Stimulated activated CD8-positive, alpha-beta memory T cell treated with anti-CD3 and anti-CD28 coated beads, Interleukin-7, amount 100 ng/mL, for 1 hour (primary cell): Measurements from ENCODE around the gene COL12A1.

Experiments used
- DNase-seq, 2 donors: peaks; one replicate each; pipeline ENCODE4 v3.0.0-alpha.2; 2020; ENCODE audit warnings: low read depth in 2 of 2

Gene COL12A1

DNA sequence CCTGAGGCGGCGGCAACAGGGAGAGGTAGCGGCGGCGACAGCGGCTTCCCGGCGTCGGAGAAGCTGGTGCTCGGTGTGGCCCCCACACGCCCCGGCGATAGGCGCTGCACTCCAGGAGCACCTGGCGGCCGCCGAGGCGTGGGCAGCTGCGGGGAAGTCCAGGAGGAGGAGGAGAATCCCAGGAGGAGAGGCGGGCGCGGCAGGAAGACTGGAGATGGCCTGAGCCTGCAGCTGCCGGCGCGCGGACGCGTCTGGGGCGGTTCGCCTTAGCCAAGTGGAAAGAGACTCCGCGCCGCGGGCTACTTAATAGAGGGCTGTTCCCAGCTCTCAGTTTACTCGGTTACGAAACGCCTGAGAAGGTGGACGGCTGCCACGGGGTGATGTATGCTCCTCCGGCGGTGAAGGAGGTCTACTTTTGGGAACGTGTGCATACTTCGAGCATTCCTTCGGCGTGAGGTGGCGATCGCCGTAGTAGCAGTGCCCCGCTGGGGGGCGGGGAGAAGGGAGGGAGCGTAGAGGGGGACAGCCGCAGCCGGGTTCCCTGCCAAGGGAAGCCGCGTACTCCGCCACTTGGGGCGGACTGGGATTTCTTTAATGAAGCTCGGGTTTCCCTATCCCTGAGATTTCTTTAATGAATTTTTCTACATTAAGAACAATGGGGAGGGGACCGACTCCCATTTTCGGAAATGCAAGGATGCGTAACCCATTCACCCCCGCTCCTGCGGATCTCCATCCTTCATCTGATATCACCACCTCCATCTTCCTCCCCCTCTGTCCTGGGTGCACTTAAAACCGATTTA lies at the start of gene COL12A1:
COL12A1 (minus strand) TSS at position 278 of the 800 bp plus-strand sequence. CDS start 3,261 bp downstream, outside the sequence.
- DNase-seq: no peak

DNA sequence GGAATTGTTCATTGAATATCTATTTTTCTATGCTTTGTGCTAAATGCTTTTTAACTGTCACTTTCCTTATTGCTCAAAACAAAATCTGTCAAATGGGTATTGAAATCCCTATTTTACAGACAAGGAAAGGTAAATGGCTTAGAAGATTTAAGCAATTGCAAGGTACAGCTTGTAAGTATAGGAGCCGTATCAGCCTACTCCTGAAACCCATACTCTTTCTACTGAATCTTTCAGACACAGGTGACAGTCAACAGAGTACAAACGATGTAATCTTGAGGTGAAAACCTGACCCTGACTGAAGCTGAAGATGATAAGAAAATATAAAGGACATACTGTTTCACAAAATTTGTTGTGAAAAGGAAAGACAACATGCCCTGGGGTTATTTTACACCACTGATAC lies 44.7 kb upstream of the COL12A1 start:
- no peak for DNase-seq

DNA sequence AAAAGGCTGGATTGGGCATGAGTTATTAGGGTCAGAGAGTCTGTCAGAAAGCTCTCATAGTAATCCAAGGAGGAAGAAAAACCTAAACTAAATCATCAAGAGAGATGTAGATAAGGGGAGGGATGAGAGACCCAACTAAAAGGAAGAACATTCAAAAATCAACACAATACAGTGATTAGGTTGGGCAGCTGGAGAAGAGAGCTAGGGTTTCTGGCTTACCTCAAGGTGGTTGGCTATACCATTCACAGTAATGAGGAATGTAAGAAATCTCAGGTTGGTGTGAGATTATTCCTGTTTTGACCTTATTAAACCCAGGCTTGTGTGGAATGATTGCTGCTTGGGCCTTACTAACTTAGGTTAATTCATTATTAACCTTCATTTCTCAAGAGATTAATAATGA lies 44.0 kb upstream of the COL12A1 start:
- DNase-seq: no peak

DNA sequence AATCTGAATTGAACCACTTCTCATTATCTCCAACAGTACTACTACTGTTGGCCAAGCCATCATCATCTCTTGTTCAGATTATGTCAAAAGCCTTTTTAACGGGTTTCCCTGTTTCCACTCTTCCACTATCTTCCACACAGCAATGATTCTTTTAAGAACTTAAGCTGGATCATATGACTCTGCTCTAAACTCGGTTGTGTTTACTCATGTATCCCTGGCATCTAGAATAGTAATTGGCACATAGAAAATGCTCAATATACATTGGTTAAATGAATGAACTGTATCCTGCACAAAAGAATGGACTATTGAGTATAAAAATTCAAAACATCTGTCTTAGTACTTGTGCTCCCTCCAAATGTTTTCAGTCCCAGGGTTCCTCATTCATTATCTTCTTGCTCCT lies 40.5 kb upstream of the COL12A1 start:
- DNase-seq: no peak

DNA sequence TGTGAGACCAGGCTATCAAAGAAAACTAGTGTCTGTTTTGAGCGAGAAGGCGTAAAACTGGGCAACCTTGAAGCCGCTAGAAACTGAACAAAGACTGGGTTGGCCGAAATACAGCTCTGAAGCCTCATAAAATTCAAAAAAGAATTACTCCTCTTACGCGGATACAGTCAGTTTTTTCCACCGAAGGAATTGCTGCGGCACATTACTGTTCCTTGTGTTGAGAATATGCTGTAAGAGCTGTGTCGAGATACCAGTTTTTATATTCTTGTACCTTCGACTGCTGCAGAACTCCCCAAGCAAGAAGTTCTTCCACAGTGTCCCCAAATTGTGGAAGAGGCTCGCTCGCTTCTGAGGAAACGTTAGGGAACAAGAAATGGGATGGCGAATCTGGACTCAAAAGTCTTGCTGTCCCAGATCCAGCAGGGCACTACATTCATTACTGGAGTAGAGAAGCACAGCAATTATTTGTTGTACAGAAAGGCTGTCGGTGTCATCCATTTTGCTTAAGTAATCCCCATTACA lies 38.3 kb upstream of the COL12A1 start:
- DNase-seq: no peak

DNA sequence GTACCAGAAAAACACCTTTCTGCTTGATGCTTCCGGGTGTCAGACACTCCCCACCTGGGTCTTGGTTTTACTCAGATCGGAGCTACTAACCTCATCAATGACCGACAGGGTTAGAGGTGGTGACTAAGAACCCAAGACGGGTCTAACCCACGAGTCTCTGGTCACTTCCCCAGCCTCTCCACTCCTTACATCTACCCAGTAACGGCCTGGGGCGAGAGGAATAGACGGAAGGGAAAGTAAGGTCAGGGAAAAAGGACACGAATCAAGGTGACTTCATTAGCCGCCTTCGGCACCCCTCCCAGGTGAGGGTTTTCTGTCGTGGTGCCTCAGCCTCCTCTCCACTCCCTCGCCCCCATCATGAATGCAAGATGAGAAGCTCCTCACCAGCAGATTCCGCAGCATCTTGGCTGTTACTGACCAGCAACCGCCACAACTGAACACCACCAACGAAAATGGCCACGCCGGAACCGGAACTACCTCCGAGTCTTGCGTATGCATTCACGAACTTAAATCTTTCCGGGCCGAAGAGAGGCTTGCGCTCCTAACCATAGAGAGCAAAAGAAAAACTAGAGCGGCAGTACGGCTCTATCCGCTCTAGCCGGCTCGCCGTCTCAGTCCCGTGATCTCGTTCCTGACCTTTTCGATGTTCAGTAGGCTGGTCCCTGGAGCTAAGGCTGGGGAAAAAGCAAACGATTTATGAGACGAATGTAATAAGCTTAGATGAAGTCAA lies 37.6 kb upstream of the COL12A1 start, which contains the start of gene COX7A2:
COX7A2 (minus strand) TSS at position 469 of the 730 bp plus-strand sequence; CDS start at position 402, 67 bp downstream.
- DNase-seq: peak; percentile 61 to 72

DNA sequence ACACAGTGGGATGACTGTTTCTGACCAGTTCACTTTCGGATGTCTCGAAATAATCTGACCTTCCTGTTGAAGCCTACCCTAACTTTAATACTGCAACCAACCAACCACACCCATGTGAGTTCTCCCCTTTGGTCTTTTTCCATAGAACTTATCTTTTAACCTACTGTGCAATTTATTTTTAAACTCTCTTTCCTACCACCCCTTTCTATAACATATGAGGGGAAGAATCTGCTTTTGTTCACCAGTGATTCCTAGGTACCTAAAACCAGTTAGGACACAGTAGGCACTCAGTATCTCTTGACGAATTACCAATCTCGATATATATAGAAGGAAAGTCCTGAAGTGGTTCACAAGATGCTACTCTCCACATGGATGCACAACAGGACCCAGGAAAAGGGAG lies 30.8 kb upstream of the COL12A1 start:
- no peak for DNase-seq

DNA sequence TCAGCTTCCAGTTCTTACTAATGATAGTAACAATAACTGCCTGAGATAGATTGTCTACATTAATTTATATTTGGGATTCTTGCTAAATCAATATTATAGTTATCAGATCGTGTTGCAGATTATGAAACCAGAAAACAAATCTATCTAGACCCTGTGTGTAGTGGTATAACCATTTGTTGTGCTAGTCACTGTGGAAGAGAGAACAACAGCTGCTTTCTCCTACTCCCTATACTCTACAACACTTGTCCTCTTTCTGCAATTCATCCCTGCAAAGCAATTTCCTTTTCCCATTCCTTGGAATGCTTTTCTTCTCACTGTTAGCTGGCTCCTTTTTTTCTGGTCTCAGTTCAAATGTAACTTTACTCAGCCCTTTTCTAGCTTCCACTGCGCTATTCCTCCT lies 29.4 kb upstream of the COL12A1 start:
- DNase-seq: no peak

DNA sequence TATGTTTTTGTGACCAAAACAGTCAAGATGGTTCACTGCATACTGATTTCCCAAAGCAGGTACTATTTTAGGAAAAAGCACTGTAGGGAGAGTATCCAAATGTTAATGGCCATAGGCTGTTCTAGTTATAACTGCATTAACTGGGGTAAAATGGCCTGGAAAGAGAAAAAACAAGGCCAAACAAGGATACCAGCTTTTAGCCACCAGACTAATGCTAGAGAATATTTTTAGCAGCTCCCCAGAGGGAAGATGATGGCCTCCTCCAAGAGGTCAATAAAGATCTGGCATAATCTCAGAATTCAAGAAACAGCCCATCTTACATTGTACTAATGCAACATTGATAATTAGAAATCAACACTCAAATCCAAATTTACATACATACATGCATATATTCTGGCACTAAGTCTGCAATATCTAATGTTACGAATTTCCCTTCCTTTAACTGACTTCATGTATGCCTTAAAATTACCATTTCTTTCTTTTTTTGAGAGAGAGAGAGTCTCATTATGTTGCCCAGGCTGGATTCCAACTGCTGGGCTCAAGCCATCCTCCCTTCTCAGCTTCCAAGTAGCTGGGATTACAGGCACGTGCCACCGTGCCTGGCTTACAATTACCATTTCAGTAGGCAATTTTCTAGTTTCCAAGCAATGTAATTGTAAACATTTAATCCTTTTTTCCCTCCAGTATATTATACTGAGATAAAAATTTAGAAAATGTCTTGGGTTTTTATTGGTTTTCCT lies 28.4 kb upstream of the COL12A1 start:
- no peak for DNase-seq

DNA sequence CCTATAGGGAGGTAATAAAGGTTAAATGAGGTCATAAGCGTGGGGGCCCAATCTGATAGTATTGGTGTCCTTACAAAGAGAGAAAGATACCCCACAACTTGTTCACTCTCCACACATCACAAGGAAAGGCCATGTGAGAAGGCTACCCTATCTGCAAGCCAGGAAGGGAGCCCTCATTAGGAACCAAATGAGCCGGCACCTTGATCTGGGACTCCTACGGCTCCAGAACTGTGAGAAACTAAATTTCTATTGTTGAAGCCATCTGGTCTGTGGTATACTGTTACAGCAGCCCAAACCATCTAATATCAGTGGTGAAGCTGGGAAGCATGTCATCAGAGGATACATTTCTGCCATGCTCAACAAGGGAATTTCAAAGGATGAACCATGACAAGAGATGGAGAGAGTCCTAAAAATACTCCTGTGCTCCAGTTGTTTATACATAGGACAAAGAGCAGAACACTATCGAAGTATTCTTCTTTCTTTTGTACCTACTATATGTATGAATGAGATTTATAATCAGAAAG lies 27.3 kb upstream of the COL12A1 start:
- DNase-seq: no peak

DNA sequence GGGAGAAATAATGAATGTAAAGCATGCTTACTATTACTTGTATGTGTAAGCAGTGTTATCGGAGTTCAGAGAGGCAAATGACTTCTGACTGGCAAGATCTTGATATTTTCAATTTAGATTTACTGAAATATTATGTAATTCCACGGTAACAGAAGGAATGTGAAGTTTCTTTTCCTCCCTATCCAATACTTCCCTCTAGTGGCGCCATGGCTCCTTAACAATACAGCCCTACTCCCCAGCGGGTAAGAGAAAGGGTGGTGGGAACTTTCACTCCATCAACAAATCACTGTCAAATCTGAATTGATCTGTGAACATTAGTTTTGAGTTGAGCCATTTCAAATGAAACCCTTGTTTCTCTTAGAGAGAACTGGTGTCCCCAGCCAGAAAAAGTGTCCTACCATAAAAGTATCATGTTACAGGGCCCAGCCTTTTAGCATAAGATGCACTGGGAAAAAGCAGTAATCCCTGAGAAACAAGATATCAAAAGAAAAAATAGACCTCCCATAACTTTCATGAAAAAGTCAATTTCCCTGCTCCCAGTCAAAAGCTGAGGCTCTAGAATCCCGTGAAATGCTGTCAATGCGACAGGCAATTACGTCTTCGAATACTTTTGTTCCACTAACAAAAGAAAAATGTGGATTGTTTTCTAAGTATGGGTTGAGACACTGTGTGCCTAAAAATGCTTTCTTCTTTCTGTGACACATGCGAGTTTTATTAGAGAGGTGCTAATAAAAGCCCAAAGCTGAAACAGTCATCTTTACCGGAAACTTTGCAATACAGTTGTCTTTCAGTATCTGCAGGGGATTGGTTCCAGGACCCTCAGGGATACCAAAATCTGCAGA lies 24.9 kb upstream of the COL12A1 start:
- no peak for DNase-seq

DNA sequence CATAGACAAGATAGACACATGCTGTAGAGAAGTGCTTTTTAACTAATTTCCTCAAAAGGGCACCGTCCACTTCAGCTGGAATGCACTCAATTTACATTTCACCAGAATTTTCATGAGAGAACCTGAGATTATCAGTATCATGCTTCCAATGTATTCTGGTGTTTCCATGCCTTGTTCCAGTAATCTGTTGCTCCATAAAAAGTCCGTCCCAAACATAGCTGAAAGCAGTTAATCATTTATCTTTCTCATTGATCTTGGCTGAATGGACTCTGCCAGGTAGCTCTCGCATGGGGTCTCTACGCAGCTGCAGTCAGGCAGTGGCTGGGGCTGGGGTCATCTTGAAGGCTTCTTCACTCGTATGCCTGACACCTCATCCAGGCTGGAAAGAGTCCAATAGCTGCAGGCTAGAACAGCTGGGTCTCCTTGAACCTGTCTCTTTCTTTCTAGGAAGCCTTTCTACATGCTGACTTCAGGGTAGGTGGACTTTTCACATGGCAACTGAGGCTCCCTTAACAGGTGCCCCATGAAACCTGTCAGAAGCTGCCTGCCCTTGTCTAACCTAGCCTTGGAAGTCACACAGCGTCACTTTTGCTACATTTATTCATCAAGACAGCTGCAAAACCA lies 18.6 kb upstream of the COL12A1 start:
- no peak for DNase-seq

DNA sequence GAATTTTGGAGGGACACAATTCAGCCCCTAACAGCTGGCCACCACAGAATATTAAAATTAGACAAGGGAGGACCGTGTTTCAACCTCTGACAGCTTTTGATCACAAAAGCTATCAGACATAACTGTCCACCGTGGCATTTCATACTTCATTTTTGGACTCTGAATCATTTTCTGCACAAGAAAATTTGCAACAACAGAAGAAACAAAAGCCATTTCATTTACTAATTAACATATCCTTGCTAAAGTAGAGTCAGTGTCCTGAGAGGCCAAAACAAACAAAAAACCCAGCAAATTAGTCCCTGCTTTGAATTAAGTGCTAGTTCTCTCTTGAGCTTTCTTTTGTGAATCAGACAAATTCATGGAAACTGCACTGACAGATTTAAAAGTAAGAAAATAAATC lies 17.6 kb upstream of the COL12A1 start:
- no peak for DNase-seq

DNA sequence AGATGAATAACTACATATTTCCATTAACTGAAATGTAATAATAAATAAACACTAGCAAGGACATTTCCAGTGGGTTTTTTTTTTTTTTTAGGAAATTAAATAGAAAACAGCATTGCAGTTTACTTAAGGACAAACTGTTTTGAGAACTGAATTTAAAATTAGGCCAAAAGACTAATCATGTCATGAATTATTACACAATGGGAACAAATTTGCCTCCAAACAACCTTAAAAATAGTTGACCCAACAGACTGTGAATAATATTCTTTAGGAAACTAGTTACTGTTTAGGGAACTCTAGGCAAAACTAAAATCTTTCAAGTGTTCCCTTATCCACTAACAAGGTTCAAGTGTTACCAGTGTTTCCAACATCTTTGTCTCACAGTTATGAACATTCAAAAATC lies 16.4 kb upstream of the COL12A1 start:
- no peak for DNase-seq

DNA sequence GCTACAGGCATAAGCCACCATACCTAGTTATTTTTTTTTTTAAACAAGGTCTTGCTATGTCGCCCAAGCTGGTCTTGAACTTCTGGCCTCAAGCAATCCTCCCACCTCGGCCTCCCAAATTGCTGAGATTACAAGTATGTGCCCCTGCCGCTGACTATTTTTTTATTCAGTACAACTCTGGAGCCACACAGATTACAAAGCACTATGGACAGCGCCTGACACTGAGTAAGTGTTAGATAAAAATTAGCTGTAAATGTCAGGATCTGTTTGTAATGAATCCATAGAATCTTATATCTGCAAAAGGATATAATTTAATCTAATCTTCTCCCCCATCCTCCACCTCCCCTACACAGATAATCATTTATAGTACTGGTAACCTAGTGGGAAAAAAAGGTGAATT lies 15.3 kb upstream of the COL12A1 start:
- DNase-seq: no peak

DNA sequence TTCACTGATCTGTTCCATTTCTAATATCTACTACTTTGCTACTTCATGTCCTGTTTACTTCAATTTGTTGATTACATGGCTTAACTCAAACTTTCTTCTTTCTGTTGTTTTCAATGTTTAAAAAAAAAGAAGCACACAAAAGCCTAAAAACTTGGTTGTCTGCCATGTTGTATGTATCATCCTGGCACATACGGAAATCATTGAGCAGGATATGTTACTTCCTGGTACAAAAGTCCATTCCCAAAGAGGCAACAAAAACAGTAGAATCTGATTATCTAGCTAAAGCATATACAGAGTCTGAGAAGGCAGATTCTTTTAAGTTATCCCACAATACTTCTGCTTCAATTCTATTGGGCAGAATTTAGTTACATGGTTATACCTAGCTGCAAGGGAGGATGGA lies 14.5 kb upstream of the COL12A1 start:
- DNase-seq: no peak

DNA sequence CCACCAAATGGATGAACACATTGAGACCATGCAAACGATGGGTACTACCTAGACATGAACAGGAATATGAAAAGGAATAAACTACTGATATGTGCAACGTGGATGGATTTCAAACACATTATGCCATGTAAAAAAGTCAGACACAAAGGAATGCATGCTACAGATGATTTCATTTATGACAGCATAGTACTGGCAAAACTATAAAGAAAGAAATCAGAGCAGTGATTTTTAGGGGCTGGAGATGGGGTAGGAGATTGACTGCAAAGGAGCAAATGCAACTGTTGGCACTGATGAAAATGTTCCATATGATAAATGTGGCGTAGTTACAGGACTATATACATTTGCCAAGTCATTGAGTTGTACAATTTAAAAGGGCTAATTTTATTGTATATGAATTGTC lies 13.4 kb upstream of the COL12A1 start:
- no peak for DNase-seq

DNA sequence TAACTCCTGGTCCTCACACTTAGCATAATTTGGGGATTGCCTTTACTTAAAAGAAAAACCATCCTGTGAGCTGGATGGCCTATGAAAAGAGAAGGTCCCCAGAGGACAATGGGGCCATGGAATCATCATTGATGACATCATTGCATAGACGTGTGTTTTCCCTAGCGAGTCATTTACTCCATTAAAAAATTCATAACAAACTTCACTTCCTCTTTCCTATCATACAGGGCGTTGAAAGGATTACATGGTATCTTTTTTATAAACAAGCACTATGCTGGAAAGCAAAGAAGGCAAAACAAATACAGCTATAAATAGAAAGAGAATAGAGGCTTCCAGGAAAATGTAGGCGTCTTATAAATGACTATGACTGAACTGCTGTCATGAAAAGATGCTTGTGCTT lies 11.3 kb upstream of the COL12A1 start:
- no peak for DNase-seq

DNA sequence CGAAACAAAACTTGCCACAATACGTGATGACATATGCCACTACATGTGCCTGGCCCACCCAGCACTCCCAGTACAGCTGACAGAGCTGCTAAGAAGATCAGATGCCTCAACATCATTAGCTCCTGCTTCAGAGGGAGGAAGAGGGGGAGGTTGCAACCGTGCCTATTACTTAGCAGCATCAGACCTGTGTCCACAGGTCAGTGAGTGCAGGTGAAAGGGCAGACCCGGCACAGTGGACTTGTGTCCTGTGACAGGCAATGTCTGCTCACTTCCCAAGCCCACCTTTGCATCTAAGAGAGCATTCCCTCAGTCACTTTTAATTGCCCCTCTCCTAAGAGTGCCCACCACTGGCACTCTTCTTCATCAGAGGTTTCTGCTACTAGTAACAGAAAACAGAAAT lies 9.4 kb upstream of the COL12A1 start:
- no peak for DNase-seq

DNA sequence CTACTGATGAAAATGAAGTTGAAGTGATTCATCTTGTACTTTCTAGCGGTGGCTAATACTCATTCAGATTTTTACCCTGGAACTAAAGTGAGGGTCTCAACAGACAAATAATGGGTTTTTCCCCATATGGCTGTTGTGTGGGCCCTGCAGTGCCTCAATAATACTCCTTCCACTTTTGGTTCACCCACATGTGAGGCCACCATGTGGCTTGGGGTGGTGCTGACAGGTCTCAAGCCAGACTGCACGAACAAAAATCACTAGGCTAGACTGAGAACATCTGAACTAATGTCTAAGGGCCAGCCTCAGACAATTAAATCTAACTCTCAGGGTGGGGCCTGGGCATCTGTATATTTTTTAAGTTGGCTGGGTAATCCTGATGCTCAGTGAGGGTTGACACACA lies 7.9 kb upstream of the COL12A1 start:
- no peak for DNase-seq

DNA sequence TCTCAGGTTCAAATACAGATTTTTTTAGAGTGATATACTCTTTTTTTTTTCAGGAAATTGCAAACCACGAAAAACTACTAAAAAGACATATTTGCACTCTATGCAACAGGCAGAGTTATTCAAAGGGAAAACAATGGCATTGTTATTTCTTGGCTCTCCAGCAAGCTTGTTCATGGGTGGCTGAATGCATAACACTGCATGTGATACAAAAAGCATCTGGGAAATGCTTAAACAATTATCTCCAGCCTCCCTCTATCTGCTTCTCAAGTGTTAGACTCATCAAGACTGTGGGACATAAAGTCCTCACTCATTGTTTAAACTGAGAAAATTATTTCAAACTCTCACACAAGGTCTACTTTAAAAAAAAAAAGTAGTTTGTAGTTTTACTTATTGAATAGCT lies 7.3 kb upstream of the COL12A1 start:
- DNase-seq: no peak
